Peyer's patch (tissue), 4 donors: ENCODE data around the gene PGAM1. TPM values are rescaled to one million over a fixed set of nuclear protein-coding genes. Genes with fewer than 3 reads are reported as not detected.
A peak's percentile ranks its signal among the peaks of the same experiment; 100 is the strongest.
"Not testable (repeated sequence)": the region's sequence is repeated elsewhere in the genome, so short reads cannot be mapped to it uniquely, and the experiment has no call there.

Experiments used
- DNase-seq, 3 donors: peaks; one replicate each; pipeline ENCODE4 v3.0.0-alpha.2; 2017 to 2019
- H3K27ac ChIP-seq, 4 donors: fragments of 200-600 bp; sonication (generic); one replicate each; pipeline ENCODE4 v1.5.1; 2016 to 2019
- H3K27me3 ChIP-seq, 2 donors: fragments of 200-600 bp; sonication (generic); one replicate each; pipeline ENCODE4 v1.5.1; 2019
- H3K36me3 ChIP-seq, 3 donors: fragments of 200-600 bp; sonication (generic); one replicate each; pipeline ENCODE4 v1.5.1; 2016 to 2019
- H3K4me1 ChIP-seq, 4 donors: fragments of 200-600 bp; sonication (generic); one replicate each; pipeline ENCODE4 v1.5.1; 2016 to 2019
- H3K4me3 ChIP-seq, 4 donors: fragments of 200-600 bp; sonication (generic); 1 replicate in 3 of 4; 2 replicates in 1 of 4; pipeline ENCODE4 v1.5.1; 2016 to 2019; ENCODE audit warnings: mild to moderate bottlenecking in 1 of 4
- H3K9me3 ChIP-seq, 4 donors: fragments of 200-600 bp; sonication (generic); one replicate each; pipeline ENCODE4 v1.5.1; 2016 to 2019; ENCODE audit warnings: mild to moderate bottlenecking in 1 of 4
- CTCF ChIP-seq, 6 experiments: fragments of 450-650 bp in 4 of 6; fragments of 200-600 bp in 2 of 6; sonication (generic) in 1 of 6; IDR thresholded peaks; one replicate each; pipeline ENCODE4 v1.5.1; 2017 to 2019; ENCODE audit warnings: antibody characterized with exemption in 6 of 6, mild to moderate bottlenecking in 3 of 6, moderate library complexity in 1 of 6
- POLR2A ChIP-seq, 2 donors: fragments of 450-650 bp; IDR thresholded peaks; one replicate each; pipeline ENCODE4 v1.5.1; 2017; ENCODE audit warnings: antibody characterized with exemption in 2 of 2, mild to moderate bottlenecking in 2 of 2, moderate library complexity in 2 of 2
- total RNA-seq, 4 donors: library from RNA; depleted of rRNA; stranded (reverse); fragments of >200 nt; gene quantifications; one replicate each; pipeline ENCODE4 v1.1.0, GENCODE V29; 2016

Gene PGAM1
- total RNA-seq, 4 donors from 2014 or later, result 118 to 244 (median 166) TPM

GRCh38 chr10:97404044-97404443, 21.9 kb upstream of the PGAM1 start:
- no peaks in the 10 kb centered on the region for H3K36me3 ChIP-seq
- H3K27ac ChIP-seq, result no peak overlapping the region
- peaks cover 0 to 23% (median 7%) of the 10 kb centered on the region in 4 donors for H3K4me1 ChIP-seq
- DNase-seq, result no peak
- H3K9me3 ChIP-seq, result no peaks in the 10 kb centered on the region
- H3K4me3 ChIP-seq, result no peak overlapping the region
- TF ChIP-seq POLR2A (IDR thresholded peaks at IDR 0.05) (no peak), CTCF (IDR thresholded peaks at IDR 0.05) (no peak)
- H3K27me3 ChIP-seq, result no peaks in the 10 kb centered on the region

- no peaks in the 10 kb centered on the region for H3K27me3 ChIP-seq
- H3K4me1 ChIP-seq, result peaks cover 0 to 12% (median 0%) of the 10 kb centered on the region in 4 donors
- no peaks in the 10 kb centered on the region for H3K9me3 ChIP-seq
- TF ChIP-seq POLR2A (IDR thresholded peaks at IDR 0.05) (no peak), CTCF (IDR thresholded peaks at IDR 0.05) (no peak)
- H3K4me3 ChIP-seq, result no peak overlapping the region
- H3K27ac ChIP-seq, result no peak overlapping the region
- H3K36me3 ChIP-seq, result no peaks in the 10 kb centered on the region
- DNase-seq, result no peak
These were observed 19.9 kb upstream of the PGAM1 start for GRCh38 chr10:97406064-97406463.

- not testable (repeated sequence) for H3K27ac ChIP-seq
These were observed 19.5 kb upstream of the PGAM1 start for GRCh38 chr10:97406483-97406882.

GRCh38 chr10:97407211-97407951, 18.6 kb upstream of the PGAM1 start:
- TF ChIP-seq CTCF (IDR thresholded peaks at IDR 0.05) (peak; percentile 57 to 89 (median 79)), POLR2A (IDR thresholded peaks at IDR 0.05) (no peak)
- Histone ChIP-seq H3K36me3 (no peaks in the 10 kb centered on the region), H3K4me1 (peaks cover 0 to 12% (median 0%) of the 10 kb centered on the region in 4 donors), H3K27ac (peak overlapping the region in 1 of 4 donors; percentile 11), H3K27me3 (no peaks in the 10 kb centered on the region), H3K9me3 (no peaks in the 10 kb centered on the region), H3K4me3 (peak overlapping the region in 2 of 4 donors; percentile 18 to 20)
- DNase-seq, result peak; percentile 51 to 86 (median 74)

More at GRCh38 chr10:97406483-97406882, 19.5 kb upstream of the PGAM1 start:
- not testable (repeated sequence) for H3K9me3 ChIP-seq, H3K4me3 ChIP-seq, H3K27me3 ChIP-seq, DNase-seq, H3K36me3 ChIP-seq
- peaks cover 0 to 12% (median 0%) of the 10 kb centered on the region in 4 donors for H3K4me1 ChIP-seq

GRCh38 chr10:97407952-97408248, 18.1 kb upstream of the PGAM1 start:
- Histone ChIP-seq H3K36me3 (no peaks in the 10 kb centered on the region), H3K4me3 (no peak overlapping the region), H3K4me1 (peaks cover 0 to 12% (median 0%) of the 10 kb centered on the region in 4 donors), H3K9me3 (no peaks in the 10 kb centered on the region), H3K27me3 (no peaks in the 10 kb centered on the region), H3K27ac (no peak overlapping the region)
- TF ChIP-seq CTCF (IDR thresholded peaks at IDR 0.05), result no peak
- TF ChIP-seq POLR2A (IDR thresholded peaks at IDR 0.05), result no peak
- no peak for DNase-seq

GRCh38 chr10:97408496-97408992, 17.4 kb upstream of the PGAM1 start:
- Histone ChIP-seq H3K27me3 (no peaks in the 10 kb centered on the region), H3K27ac (no peak overlapping the region), H3K9me3 (no peaks in the 10 kb centered on the region), H3K4me1 (peaks cover 0 to 12% (median 0%) of the 10 kb centered on the region in 4 donors), H3K36me3 (no peaks in the 10 kb centered on the region), H3K4me3 (no peak overlapping the region)
- no peak for DNase-seq
- TF ChIP-seq POLR2A (IDR thresholded peaks at IDR 0.05) (no peak), CTCF (IDR thresholded peaks at IDR 0.05) (no peak)
